WERI-Rb-1 (cell line): Measurements from ENCODE around the gene RAD51B.

ENCODE experiments used
- DNase-seq: peaks from one replicate; pipeline ENCODE4 v3.0.0-alpha.2; 2020
- H3K27ac ChIP-seq: fragments of 250-450 bp; sonication (Bioruptor Pico); 2 replicates; pipeline ENCODE4 v1.5.1; 2020; ENCODE audit warnings: mild to moderate bottlenecking, moderate library complexity
- H3K27me3 ChIP-seq: fragments of 250-450 bp; sonication (Bioruptor Pico); 2 replicates; pipeline ENCODE4 v1.5.1; 2021; ENCODE audit warnings: mild to moderate bottlenecking, low read depth, moderate library complexity; ENCODE audit not compliant: insufficient read depth, severe bottlenecking
- H3K36me3 ChIP-seq: fragments of 250-450 bp; sonication (Bioruptor Pico); 2 replicates; pipeline ENCODE4 v1.5.1; 2020; ENCODE audit warnings: mild to moderate bottlenecking, moderate library complexity
- H3K4me3 ChIP-seq: 2 replicates; pipeline ENCODE4 v1.5.1; 2011; ENCODE audit warnings: low read depth, mild to moderate bottlenecking, control low read depth, low read length
- H3K9me3 ChIP-seq: fragments of 250-450 bp; sonication (Bioruptor Pico); 2 replicates; pipeline ENCODE4 v1.5.1; 2021; ENCODE audit warnings: mild to moderate bottlenecking, moderate library complexity; ENCODE audit not compliant: severe bottlenecking
- CTCF ChIP-seq: IDR thresholded peaks from 2 replicates; pipeline ENCODE4 v1.5.1; 2011; ENCODE audit warnings: low read depth, mild to moderate bottlenecking, control low read depth, inconsistent platforms, low read length

The RAD51B gene

GRCh38 chr14:68729556-68729955 is 910.0 kb downstream of the RAD51B start:
- H3K27me3 ChIP-seq: no peaks in the 10 kb centered on the region
- TF ChIP-seq CTCF: no peak
- no peaks in the 10 kb centered on the region for H3K9me3 ChIP-seq
- H3K4me3 ChIP-seq: no peak overlapping the region
- no peak overlapping the region for H3K27ac ChIP-seq
- no peak for DNase-seq
- H3K36me3 ChIP-seq: no peaks in the 10 kb centered on the region

- Histone ChIP-seq H3K9me3 (no peaks in the 10 kb centered on the region), H3K36me3 (no peaks in the 10 kb centered on the region), H3K27me3 (no peaks in the 10 kb centered on the region), H3K4me3 (no peak overlapping the region), H3K27ac (no peak overlapping the region)
- DNase-seq: no peak
- TF ChIP-seq CTCF: no peak
Observed at GRCh38 chr14:68730348-68730747, 910.8 kb downstream of the RAD51B start.

GRCh38 chr14:68730811-68731425 is 911.3 kb downstream of the RAD51B start:
- Histone ChIP-seq H3K4me3 (no peak overlapping the region), H3K9me3 (no peaks in the 10 kb centered on the region), H3K27me3 (no peaks in the 10 kb centered on the region), H3K27ac (no peak overlapping the region), H3K36me3 (no peaks in the 10 kb centered on the region)
- no peak for TF ChIP-seq CTCF
- no peak for DNase-seq

- no peaks in the 10 kb centered on the region for H3K36me3 ChIP-seq
- no peak overlapping the region for H3K4me3 ChIP-seq
- no peaks in the 10 kb centered on the region for H3K27me3 ChIP-seq
- no peak for DNase-seq
- no peak for TF ChIP-seq CTCF
- no peaks in the 10 kb centered on the region for H3K9me3 ChIP-seq
- H3K27ac ChIP-seq: no peak overlapping the region
Observed at GRCh38 chr14:68733086-68733914, 913.7 kb downstream of the RAD51B start.

GRCh38 chr14:68734231-68734732 is 914.7 kb downstream of the RAD51B start:
- Histone ChIP-seq H3K36me3 (no peaks in the 10 kb centered on the region), H3K9me3 (no peaks in the 10 kb centered on the region), H3K27me3 (no peaks in the 10 kb centered on the region), H3K27ac (no peak overlapping the region), H3K4me3 (no peak overlapping the region)
- no peak for DNase-seq
- no peak for TF ChIP-seq CTCF
